Keratinocyte (primary cell): Measurements from ENCODE around the gene ABCA7.

Experiments
- CTCF ChIP-seq, 3 experiments: IDR thresholded peaks in 1 of 3; conservative IDR thresholded peaks in 1 of 3; optimal IDR thresholded peaks in 1 of 3; 2 replicates in 2 of 3; 3 replicates in 1 of 3; pipeline versions ENCODE3 to v1.5.1; 2011; ENCODE audit warnings: low read length in 3 of 3, mild to moderate bottlenecking in 3 of 3, moderate library complexity in 2 of 3, control low read depth in 1 of 3, inconsistent platforms in 1 of 3; ENCODE audit not compliant: insufficient read depth in 2 of 3; ENCODE audit errors: extremely low read depth in 1 of 3
- EZH2 ChIP-seq: IDR thresholded peaks from one replicate; pipeline ENCODE4 v1.6.1; 2012; ENCODE audit warnings: inconsistent platforms, mild to moderate bottlenecking, low read length, moderate library complexity

- no peak for TF ChIP-seq CTCF (optimal IDR thresholded peaks at IDR 0.05 in 1 of 3, IDR thresholded peaks at IDR 0.05 in 1 of 3, conservative IDR thresholded peaks at IDR 0.05 in 1 of 3; ENCODE audit: extremely low read depth in 1 of 3, insufficient read depth in 2 of 3, low read length in 3 of 3)
- TF ChIP-seq EZH2, result no peak
Measured at GRCh38 chr19:1111641-1112267, 71.8 kb downstream of the ABCA7 start.
